BE2C (cell line): ENCODE data around the gene AGAP1.

Experiments used
- DNase-seq: peaks from one replicate; pipeline ENCODE4 v3.0.0-alpha.2; 2020
- H3K27me3 ChIP-seq: fragments of 250-450 bp; sonication (Bioruptor Pico); 2 replicates; pipeline ENCODE4 v1.5.1; 2020; ENCODE audit warnings: mild to moderate bottlenecking
- H3K36me3 ChIP-seq: fragments of 250-450 bp; sonication (Bioruptor Pico); 2 replicates; pipeline ENCODE4 v1.5.1; 2020; ENCODE audit warnings: mild to moderate bottlenecking
- H3K4me1 ChIP-seq: fragments of 250-450 bp; sonication (Bioruptor Pico); 2 replicates; pipeline ENCODE4 v1.5.1; 2020
- H3K4me3 ChIP-seq: 2 replicates; pipeline ENCODE4 v1.5.1; 2011; ENCODE audit warnings: low read depth, low read length
- H3K9me3 ChIP-seq: fragments of 250-450 bp; sonication (Bioruptor Pico); 2 replicates; pipeline ENCODE4 v1.5.1; 2020
- TF ChIP-seq, protein P1 (sequence below): IDR thresholded peaks from 2 replicates; pipeline ENCODE4 v1.5.1; 2012; ENCODE audit warnings: mild to moderate bottlenecking, low read depth, low read length

The AGAP1 gene

DNA sequence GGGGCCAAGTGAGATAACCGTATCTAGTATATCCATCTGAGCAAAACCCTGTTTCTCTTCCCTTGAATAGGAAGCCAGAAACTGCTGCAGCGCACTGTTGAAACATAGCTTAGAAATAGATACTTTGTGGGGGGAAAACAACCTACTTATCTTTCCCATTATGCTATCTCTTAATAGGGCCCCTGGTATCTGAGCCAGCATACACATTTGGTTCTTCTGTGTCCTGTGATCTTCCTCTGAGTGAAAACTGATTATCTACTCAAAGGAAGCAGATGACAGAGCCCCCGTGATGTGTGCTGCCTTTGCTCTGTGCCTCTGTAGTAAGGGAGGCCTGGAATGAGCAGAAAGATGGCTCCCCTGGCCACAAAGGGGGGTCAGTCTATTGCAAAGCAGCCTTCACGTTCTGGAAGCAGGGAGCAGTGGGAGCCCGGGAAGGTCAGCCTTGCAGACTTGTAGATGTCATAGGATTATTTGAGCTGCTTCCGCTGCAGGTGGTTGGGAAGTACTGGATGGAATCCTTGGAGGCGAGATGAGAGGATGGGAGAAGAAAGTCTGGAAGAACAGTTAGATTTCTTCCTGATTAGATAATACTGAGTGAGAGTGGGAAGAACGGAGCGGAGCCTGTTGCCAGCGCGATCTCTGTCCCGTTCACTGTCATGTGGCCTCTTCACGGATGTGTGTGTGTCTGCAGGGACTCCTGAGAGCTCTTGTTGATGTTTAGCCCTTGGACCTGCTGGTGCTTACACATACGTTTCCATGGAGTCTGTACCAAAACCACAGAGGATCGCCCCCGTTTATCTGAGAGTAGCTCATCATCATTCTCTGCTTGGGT lies 150.1 kb downstream of the AGAP1 start:
- peaks cover 34% of the 10 kb centered on the region for H3K4me1 ChIP-seq
- H3K36me3 ChIP-seq: no peaks in the 10 kb centered on the region
- DNase-seq: peak; percentile 65
- no peaks in the 10 kb centered on the region for H3K27me3 ChIP-seq
- TF ChIP-seq, protein P1, sequence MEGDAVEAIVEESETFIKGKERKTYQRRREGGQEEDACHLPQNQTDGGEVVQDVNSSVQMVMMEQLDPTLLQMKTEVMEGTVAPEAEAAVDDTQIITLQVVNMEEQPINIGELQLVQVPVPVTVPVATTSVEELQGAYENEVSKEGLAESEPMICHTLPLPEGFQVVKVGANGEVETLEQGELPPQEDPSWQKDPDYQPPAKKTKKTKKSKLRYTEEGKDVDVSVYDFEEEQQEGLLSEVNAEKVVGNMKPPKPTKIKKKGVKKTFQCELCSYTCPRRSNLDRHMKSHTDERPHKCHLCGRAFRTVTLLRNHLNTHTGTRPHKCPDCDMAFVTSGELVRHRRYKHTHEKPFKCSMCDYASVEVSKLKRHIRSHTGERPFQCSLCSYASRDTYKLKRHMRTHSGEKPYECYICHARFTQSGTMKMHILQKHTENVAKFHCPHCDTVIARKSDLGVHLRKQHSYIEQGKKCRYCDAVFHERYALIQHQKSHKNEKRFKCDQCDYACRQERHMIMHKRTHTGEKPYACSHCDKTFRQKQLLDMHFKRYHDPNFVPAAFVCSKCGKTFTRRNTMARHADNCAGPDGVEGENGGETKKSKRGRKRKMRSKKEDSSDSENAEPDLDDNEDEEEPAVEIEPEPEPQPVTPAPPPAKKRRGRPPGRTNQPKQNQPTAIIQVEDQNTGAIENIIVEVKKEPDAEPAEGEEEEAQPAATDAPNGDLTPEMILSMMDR: no peak
- H3K9me3 ChIP-seq: no peaks in the 10 kb centered on the region
- H3K4me3 ChIP-seq: peak overlapping the region; percentile 9; the same call in 1 of the 2 replicates

DNA sequence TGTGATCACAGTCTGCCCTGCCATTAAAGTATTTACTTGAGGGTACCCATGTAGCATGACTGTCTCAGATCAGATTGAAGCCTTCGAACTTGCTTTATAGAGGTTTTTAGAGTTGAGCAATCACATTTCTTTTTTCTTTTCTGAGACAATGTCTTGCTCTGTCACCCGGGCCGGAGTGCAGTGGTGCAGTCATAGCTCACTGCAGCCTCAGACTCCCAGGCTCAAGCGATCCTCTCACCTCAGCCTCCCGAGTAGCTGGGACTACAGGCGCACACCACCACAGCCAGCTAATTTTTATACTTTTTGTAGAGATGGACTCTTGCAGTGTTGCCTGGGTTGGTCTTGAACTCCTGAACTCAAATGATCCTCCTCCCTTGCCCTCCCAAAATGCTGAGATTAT lies 153.4 kb downstream of the AGAP1 start:
- no peaks in the 10 kb centered on the region for H3K9me3 ChIP-seq
- TF ChIP-seq, protein P1: no peak
- H3K27me3 ChIP-seq: no peaks in the 10 kb centered on the region
- peaks cover 12% of the 10 kb centered on the region for H3K4me1 ChIP-seq
- no peak for DNase-seq
- no peaks in the 10 kb centered on the region for H3K36me3 ChIP-seq
- H3K4me3 ChIP-seq: no peak overlapping the region

DNA sequence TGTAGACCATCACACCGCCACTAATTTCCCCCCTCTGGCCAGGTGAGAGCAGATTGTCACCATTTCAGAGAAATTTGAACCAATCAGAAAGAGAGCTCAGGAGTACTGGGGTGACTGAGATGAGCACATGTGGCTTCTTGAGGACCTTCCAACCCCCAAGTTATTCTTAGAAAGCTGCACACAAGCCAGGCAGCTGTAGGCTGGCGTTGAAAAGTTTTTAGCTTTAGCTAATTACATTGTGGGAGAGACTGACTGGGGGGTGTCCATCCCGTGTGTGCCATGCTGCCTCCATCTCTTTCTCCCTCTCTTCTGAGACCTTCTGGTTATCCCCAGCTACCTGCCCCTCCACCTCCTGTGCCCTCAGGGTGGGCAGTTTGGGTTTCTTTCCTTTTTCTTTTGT lies 154.0 kb downstream of the AGAP1 start:
- H3K27me3 ChIP-seq: no peaks in the 10 kb centered on the region
- DNase-seq: no peak
- H3K9me3 ChIP-seq: no peaks in the 10 kb centered on the region
- TF ChIP-seq, protein P1: no peak
- peaks cover 8% of the 10 kb centered on the region for H3K4me1 ChIP-seq
- H3K36me3 ChIP-seq: no peaks in the 10 kb centered on the region
- H3K4me3 ChIP-seq: no peak overlapping the region

DNA sequence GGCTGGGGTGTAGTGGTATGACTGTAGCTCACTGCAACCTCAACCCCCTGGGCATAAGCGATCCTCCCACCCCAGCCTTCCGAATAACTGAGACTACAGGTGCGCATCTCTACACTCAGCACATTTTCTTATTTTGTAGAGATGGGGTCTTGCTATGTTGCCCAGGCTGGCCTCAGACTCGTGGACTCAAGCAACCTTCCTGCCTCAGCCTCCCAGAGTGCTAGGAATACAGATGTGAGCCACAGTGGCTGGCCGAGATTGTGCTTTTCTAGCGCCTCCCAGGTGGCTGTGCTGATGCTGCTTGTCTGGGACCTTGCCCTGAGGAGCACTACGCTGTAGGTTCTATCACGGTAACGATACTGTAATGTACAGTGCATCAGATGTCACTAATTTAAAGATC lies 155.6 kb downstream of the AGAP1 start:
- Histone ChIP-seq H3K4me3 (no peak overlapping the region), H3K9me3 (no peaks in the 10 kb centered on the region), H3K27me3 (no peaks in the 10 kb centered on the region), H3K36me3 (no peaks in the 10 kb centered on the region), H3K4me1 (peaks cover 5% of the 10 kb centered on the region)
- DNase-seq: no peak
- TF ChIP-seq, protein P1: no peak

DNA sequence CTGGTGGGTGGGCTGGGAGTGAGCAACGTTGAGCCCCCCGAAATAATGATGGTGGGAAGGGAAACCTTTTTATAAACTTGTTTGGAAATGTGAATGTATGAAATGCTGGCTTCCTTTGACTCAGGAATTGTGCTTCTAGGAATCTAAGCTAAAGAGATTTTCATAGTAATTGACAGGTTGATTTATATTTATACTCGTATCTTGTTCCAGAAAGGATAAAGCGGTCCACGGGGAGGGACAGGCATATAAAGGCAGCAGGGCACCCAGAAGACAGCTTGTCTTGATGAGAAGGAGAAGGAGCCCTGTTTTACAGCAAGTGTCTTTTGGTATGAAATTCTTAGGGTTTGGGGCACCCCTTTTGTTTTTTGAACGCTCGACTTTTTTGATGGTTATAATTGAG lies 157.8 kb downstream of the AGAP1 start:
- no peaks in the 10 kb centered on the region for H3K36me3 ChIP-seq
- TF ChIP-seq, protein P1: no peak
- H3K9me3 ChIP-seq: no peaks in the 10 kb centered on the region
- H3K4me1 ChIP-seq: peaks cover 4% of the 10 kb centered on the region
- DNase-seq: no peak
- H3K27me3 ChIP-seq: no peaks in the 10 kb centered on the region
- H3K4me3 ChIP-seq: no peak overlapping the region

DNA sequence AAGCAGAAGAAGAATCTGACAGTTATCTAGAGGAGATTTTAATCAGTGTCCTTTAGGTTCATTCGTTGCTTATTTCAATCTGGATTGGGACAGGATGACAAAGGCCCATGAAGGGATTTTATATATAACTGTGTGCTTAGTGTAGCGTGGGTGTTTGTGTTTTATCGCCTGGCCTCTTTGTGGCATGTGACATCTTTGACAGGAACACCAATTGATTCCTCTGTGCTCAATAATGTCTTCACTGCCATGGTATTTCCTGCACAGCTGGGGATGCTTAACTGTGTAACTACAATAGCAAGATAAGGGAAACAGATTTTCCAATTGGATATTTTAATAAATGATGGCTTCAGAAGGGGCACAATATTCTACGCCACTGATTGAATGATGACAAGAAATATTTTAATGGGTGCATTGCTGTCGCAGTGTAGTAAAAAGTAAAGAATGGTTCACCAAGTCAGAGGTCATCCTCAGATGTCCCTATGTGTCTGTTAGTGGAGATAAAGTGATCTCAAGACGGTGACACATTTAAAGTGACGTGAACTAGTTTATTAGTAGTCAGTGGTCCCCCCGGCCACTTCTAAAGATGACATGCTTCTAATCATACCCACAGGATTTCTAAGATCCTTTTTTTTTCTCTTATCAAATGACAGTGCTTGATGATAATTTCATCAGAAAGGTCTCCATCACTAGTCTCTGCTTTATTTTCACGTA lies 160.4 kb downstream of the AGAP1 start:
- DNase-seq: no peak
- H3K4me3 ChIP-seq: no peak overlapping the region
- H3K27me3 ChIP-seq: no peaks in the 10 kb centered on the region
- peaks cover 4% of the 10 kb centered on the region for H3K4me1 ChIP-seq
- TF ChIP-seq, protein P1: no peak
- H3K9me3 ChIP-seq: no peaks in the 10 kb centered on the region
- no peaks in the 10 kb centered on the region for H3K36me3 ChIP-seq
